Measurements from ENCODE around the gene MECP2. TPM values are rescaled to one million over a fixed set of nuclear protein-coding genes. Genes with fewer than 3 reads are reported as not detected.

The MECP2 gene
- total and polyA plus RNA-seq, 8 donors: 10.7 to 47.9 (median 18.4) TPM

- Histone ChIP-seq H3K9me3 (no peaks in the 10 kb centered on the region), H3K27ac (peak overlapping the region in 2 of 5 donors; percentile 56 to 67), H3K4me1 (peaks cover 12 to 48% (median 19%) of the 10 kb centered on the region in 4 donors), H3K36me3 (no peaks in the 10 kb centered on the region), H3K27me3 (no peaks in the 10 kb centered on the region), H3K4me3 (no peak overlapping the region)
- DNase-seq: no peak
- 45 to 71% (median 51%) methylated on average over 5 to 6 of the region's 6 CpGs for WGBS, 5 donors
- intact Hi-C loops (cut with DNase I; ENCODE audit: low total_unique reads): no loop called here
- no peak for TF ChIP-seq EP300 (IDR thresholded peaks at IDR 0.05)
- TF ChIP-seq CTCF (IDR thresholded peaks at IDR 0.05): no peak
- no peak for TF ChIP-seq POLR2A (IDR thresholded peaks at IDR 0.05)
These were observed 14.4 kb downstream of the MECP2 start for GRCh38 chrX:154083126-154083517.

GRCh38 chrX:154082396-154083125 is 15.0 kb downstream of the MECP2 start:
- Histone ChIP-seq H3K27me3 (no peaks in the 10 kb centered on the region), H3K36me3 (no peaks in the 10 kb centered on the region), H3K4me3 (no peak overlapping the region), H3K4me1 (peaks cover 12 to 46% (median 17%) of the 10 kb centered on the region in 4 donors), H3K27ac (peak overlapping the region in 4 of 5 donors; percentile 10 to 67 (median 60)), H3K9me3 (no peaks in the 10 kb centered on the region)
- 32 to 69% (median 44%) methylated on average over 10 to 11 of the region's 11 CpGs for WGBS, 5 donors
- intact Hi-C loops (cut with DNase I; ENCODE audit: low total_unique reads): no loop called here
- TF ChIP-seq CTCF (IDR thresholded peaks at IDR 0.05) (no peak), POLR2AphosphoS5 (IDR thresholded peaks at IDR 0.05) (peak in 1 of 3 donors; percentile 5)
- no peak for DNase-seq

- Histone ChIP-seq H3K9me3 (no peaks in the 10 kb centered on the region), H3K4me3 (no peak overlapping the region), H3K36me3 (no peaks in the 10 kb centered on the region), H3K4me1 (peaks cover 0 to 45% (median 13%) of the 10 kb centered on the region in 4 donors), H3K27me3 (no peaks in the 10 kb centered on the region), H3K27ac (no peak overlapping the region)
- TF ChIP-seq POLR2AphosphoS5 (IDR thresholded peaks at IDR 0.05): no peak
- TF ChIP-seq EP300 (IDR thresholded peaks at IDR 0.05): no peak
- TF ChIP-seq CTCF (IDR thresholded peaks at IDR 0.05): no peak
- no peak for TF ChIP-seq POLR2A (IDR thresholded peaks at IDR 0.05)
- DNase-seq: no peak
- 90 to 95% (median 93%) methylated on average over 4 of the region's 4 CpGs for WGBS, 5 donors
- intact Hi-C loops (cut with DNase I; ENCODE audit: low total_unique reads): no loop called here
These were observed 20.4 kb downstream of the MECP2 start for GRCh38 chrX:154077101-154077500.

GRCh38 chrX:154074199-154074598 is 23.3 kb downstream of the MECP2 start:
- no peak for TF ChIP-seq CTCF (IDR thresholded peaks at IDR 0.05)
- no peak for TF ChIP-seq EP300 (IDR thresholded peaks at IDR 0.05)
- DNase-seq: no peak

More at GRCh38 chrX:154074199-154074598, 23.3 kb downstream of the MECP2 start:
- Histone ChIP-seq H3K36me3 (no peaks in the 10 kb centered on the region), H3K4me1 (peaks cover 0 to 49% (median 12%) of the 10 kb centered on the region in 4 donors), H3K4me3 (no peak overlapping the region), H3K9me3 (no peaks in the 10 kb centered on the region), H3K27ac (no peak overlapping the region), H3K27me3 (no peaks in the 10 kb centered on the region)
- WGBS, 5 donors: 44 to 82% (median 59%) methylated on average over 3 of the region's 3 CpGs
- intact Hi-C loops (cut with DNase I; ENCODE audit: low total_unique reads): no loop called here
